T-helper 2 cell treated with Interferon-gamma antibody and Interleukin-4, amounts not matched to agents 5 μg/mL and 100 μg/mL, for 36 hours (primary cell): ENCODE measurements around the gene LCE7A.

Source experiments
- DNase-seq: peaks from one replicate; pipeline ENCODE4 v3.0.0; 2021; ENCODE audit warnings: low spot score
- H3K27ac Mint-ChIP-seq: one replicate; pipeline ENCODE4 v1.8.0; 2021; ENCODE audit warnings: mild to moderate bottlenecking, mixed read lengths
- H3K27me3 Mint-ChIP-seq: one replicate; pipeline ENCODE4 v1.8.0; 2021; ENCODE audit warnings: low read depth, mixed read lengths
- H3K36me3 Mint-ChIP-seq: one replicate; pipeline ENCODE4 v1.8.0; 2021; ENCODE audit warnings: low read depth, mixed read lengths
- H3K4me1 Mint-ChIP-seq: one replicate; pipeline ENCODE4 v1.8.0; 2021; ENCODE audit warnings: low read depth, mixed read lengths
- H3K4me3 Mint-ChIP-seq: one replicate; pipeline ENCODE4 v1.8.0; 2022; ENCODE audit warnings: mild to moderate bottlenecking, moderate library complexity, mixed read lengths
- H3K9me3 Mint-ChIP-seq: one replicate; pipeline ENCODE4 v1.8.0; 2021; ENCODE audit warnings: mixed read lengths

The LCE7A gene

DNA sequence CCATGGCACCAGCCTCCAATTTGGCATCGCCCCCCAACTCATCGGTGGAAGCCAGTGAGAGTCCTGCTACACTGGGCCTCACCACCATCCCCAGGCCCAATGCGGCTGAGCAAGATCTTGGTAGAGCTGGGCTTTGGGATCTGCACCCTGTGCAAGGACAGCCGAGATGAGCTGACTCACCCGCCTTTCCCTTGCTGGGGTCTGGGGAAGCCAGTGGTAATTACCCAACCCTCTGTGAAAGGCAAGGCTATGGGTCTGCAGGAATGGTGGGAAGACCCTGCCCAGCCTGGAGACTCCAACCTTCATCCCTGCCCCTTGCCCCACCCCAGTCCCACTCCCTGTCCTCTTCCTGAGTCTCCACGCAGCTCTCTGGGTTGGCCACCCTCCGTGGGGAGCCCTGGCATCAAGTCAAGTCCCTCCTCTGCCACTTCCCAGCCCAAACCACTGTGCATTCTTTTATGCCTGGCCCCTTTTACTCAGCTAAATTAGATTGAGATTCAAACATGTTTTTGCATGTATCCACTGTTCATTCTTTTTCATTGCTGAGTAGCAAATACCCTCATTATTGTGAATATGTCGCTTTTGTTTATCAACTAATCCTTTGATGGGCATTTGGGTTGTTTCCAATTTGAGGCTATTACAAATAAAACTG, 27.1 kb downstream of the LCE7A start:
- no peak overlapping the region for H3K27ac Mint-ChIP-seq
- H3K4me3 Mint-ChIP-seq = no peak overlapping the region
- no peaks in the 10 kb centered on the region for H3K4me1 Mint-ChIP-seq
- peaks cover 9% of the 10 kb centered on the region for H3K27me3 Mint-ChIP-seq
- DNase-seq = no peak
- no peaks in the 10 kb centered on the region for H3K9me3 Mint-ChIP-seq
- H3K36me3 Mint-ChIP-seq = no peaks in the 10 kb centered on the region

- no peaks in the 10 kb centered on the region for H3K36me3 Mint-ChIP-seq
- no peaks in the 10 kb centered on the region for H3K9me3 Mint-ChIP-seq
- peaks cover 13% of the 10 kb centered on the region for H3K27me3 Mint-ChIP-seq
- H3K4me1 Mint-ChIP-seq = no peaks in the 10 kb centered on the region
- no peak overlapping the region for H3K27ac Mint-ChIP-seq
- H3K4me3 Mint-ChIP-seq = no peak overlapping the region
- DNase-seq = no peak
These were observed 28.3 kb downstream of the LCE7A start for GRCh38 chr1:152888126-152888525.

GRCh38 chr1:152899027-152899426, 39.2 kb downstream of the LCE7A start:
- H3K27ac Mint-ChIP-seq = no peak overlapping the region
- H3K4me1 Mint-ChIP-seq = no peaks in the 10 kb centered on the region
- no peaks in the 10 kb centered on the region for H3K36me3 Mint-ChIP-seq
- H3K27me3 Mint-ChIP-seq = peaks cover 9% of the 10 kb centered on the region
- DNase-seq = no peak
- no peaks in the 10 kb centered on the region for H3K9me3 Mint-ChIP-seq
- no peak overlapping the region for H3K4me3 Mint-ChIP-seq

GRCh38 chr1:152899883-152900282, 40.1 kb downstream of the LCE7A start:
- peaks cover 4% of the 10 kb centered on the region for H3K27me3 Mint-ChIP-seq
- H3K9me3 Mint-ChIP-seq = no peaks in the 10 kb centered on the region
- H3K4me3 Mint-ChIP-seq = no peak overlapping the region
- no peaks in the 10 kb centered on the region for H3K36me3 Mint-ChIP-seq
- no peaks in the 10 kb centered on the region for H3K4me1 Mint-ChIP-seq
- H3K27ac Mint-ChIP-seq = no peak overlapping the region
- no peak for DNase-seq

GRCh38 chr1:152901631-152902030, 41.8 kb downstream of the LCE7A start:
- Mint-ChIP-seq H3K4me1 (no peaks in the 10 kb centered on the region), H3K27me3 (peaks cover 2% of the 10 kb centered on the region), H3K9me3 (no peaks in the 10 kb centered on the region), H3K27ac (no peak overlapping the region), H3K4me3 (no peak overlapping the region), H3K36me3 (no peaks in the 10 kb centered on the region)
- DNase-seq = no peak

- Mint-ChIP-seq H3K9me3 (no peaks in the 10 kb centered on the region), H3K36me3 (no peaks in the 10 kb centered on the region), H3K4me1 (no peaks in the 10 kb centered on the region), H3K27me3 (peaks cover 2% of the 10 kb centered on the region), H3K4me3 (no peak overlapping the region), H3K27ac (no peak overlapping the region)
- no peak for DNase-seq
These were observed 42.8 kb downstream of the LCE7A start for GRCh38 chr1:152902636-152903035.

GRCh38 chr1:152904688-152905440, 45.1 kb downstream of the LCE7A start:
- Mint-ChIP-seq H3K27me3 (peaks cover 2% of the 10 kb centered on the region), H3K36me3 (no peaks in the 10 kb centered on the region), H3K9me3 (no peaks in the 10 kb centered on the region), H3K4me3 (no peak overlapping the region), H3K27ac (no peak overlapping the region), H3K4me1 (no peaks in the 10 kb centered on the region)
- DNase-seq = no peak

DNA sequence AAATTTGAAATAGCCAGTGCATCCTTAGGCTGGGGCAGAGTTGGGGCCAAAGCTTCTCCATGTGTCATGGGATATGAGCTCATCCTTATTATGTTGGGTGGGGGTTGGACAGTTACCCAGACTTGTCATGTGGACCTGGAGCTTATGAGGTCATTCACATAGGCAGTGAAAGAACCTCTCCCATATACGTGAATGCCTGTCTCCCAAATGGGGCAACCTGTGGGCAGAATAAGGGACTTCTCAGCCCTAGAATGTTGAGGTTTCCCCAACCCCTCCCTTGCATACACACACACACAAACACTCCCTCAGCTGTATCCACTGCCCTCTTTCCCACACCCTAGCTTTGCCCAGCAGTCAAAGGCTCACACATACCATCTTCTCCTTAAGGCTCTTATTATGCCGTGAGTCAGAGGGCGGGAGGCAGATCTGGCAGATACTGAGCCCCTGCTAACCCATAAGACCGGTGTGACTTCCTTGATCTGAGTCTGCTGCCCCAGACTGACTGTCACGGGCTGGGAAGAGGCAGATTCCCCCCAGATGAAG, 46.3 kb downstream of the LCE7A start:
- Mint-ChIP-seq H3K36me3 (no peaks in the 10 kb centered on the region), H3K9me3 (no peaks in the 10 kb centered on the region), H3K27ac (no peak overlapping the region), H3K4me1 (no peaks in the 10 kb centered on the region), H3K4me3 (no peak overlapping the region), H3K27me3 (peaks cover 2% of the 10 kb centered on the region)
- no peak for DNase-seq

GRCh38 chr1:152907686-152908601, 48.1 kb downstream of the LCE7A start, which contains the start of gene IVL:
Gene IVL, plus strand, starts transcription at chr1:152908546. Its CDS starts 1,252 bp downstream, at chr1:152909798.
- H3K27me3 Mint-ChIP-seq = peaks cover 7% of the 10 kb centered on the region
- no peak within 1 kb of the TSS for H3K27ac Mint-ChIP-seq
- H3K4me1 Mint-ChIP-seq = no peaks in the 10 kb centered on the region
- no peak for DNase-seq
- no peaks in the 10 kb centered on the region for H3K36me3 Mint-ChIP-seq
- H3K4me3 Mint-ChIP-seq = no peak within 1 kb of the TSS
- H3K9me3 Mint-ChIP-seq = no peaks in the 10 kb centered on the region

DNA sequence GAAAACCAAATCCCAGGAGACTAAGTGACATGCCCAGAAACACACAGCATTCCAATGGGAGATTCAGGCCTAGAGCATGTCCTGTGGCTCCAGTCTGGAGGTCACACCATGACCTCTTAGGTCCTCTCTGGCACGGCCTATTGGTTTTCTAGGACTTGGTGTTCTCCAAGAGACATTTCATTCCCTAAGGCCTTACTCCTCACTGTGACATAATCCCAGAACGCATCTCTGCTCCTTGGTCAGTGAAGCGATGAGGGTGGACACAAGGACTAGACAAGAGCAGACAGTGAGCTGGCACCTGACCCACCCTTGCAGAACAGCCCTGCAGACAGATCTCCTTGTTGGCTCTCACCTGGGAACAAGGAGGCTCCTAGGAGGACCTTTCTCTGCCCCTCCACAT, 49.4 kb downstream of the LCE7A start:
- DNase-seq = no peak
- peaks cover 7% of the 10 kb centered on the region for H3K27me3 Mint-ChIP-seq
- no peaks in the 10 kb centered on the region for H3K9me3 Mint-ChIP-seq
- H3K36me3 Mint-ChIP-seq = no peaks in the 10 kb centered on the region
- H3K27ac Mint-ChIP-seq = no peak overlapping the region
- no peak overlapping the region for H3K4me3 Mint-ChIP-seq
- no peaks in the 10 kb centered on the region for H3K4me1 Mint-ChIP-seq
